ENCODE measurements around the gene CDC42EP4.

DNA sequence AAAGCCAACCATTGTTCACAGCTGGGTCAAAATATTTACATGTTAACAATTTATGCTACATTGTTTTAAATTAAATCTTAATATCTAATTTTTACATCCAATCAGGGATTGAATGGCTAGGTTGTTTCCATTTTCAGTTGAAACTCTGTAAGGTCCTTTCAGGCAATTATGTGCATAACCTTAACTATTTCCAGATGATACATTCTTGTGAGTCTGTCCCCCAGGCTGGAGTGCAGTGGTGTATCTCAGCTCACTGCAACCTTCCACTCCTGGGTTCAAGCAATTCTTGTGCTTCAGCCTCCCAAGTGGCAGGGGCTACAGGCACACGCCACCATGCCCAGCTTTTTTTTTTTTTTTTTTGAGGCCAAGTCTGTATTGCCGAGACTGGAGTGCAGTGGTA lies 10.4 kb downstream of the CDC42EP4 start:
- TF ChIP-seq, protein P1, sequence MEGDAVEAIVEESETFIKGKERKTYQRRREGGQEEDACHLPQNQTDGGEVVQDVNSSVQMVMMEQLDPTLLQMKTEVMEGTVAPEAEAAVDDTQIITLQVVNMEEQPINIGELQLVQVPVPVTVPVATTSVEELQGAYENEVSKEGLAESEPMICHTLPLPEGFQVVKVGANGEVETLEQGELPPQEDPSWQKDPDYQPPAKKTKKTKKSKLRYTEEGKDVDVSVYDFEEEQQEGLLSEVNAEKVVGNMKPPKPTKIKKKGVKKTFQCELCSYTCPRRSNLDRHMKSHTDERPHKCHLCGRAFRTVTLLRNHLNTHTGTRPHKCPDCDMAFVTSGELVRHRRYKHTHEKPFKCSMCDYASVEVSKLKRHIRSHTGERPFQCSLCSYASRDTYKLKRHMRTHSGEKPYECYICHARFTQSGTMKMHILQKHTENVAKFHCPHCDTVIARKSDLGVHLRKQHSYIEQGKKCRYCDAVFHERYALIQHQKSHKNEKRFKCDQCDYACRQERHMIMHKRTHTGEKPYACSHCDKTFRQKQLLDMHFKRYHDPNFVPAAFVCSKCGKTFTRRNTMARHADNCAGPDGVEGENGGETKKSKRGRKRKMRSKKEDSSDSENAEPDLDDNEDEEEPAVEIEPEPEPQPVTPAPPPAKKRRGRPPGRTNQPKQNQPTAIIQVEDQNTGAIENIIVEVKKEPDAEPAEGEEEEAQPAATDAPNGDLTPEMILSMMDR (conservative IDR thresholded peaks at IDR 0.05; ENCODE audit: low read depth, low read length) = no peak
- no peak for TF ChIP-seq EZH2 (IDR thresholded peaks at IDR 0.05; ENCODE audit: low read length, unreplicated experiment)
- no peak for TF ChIP-seq EZH2phosphoT487 (IDR thresholded peaks at IDR 0.05; ENCODE audit: borderline replicate concordance, low read length)

All from PC-3 (cell line).